NCI-H226 (cell line): Measurements from ENCODE around the gene GATAD2A.

ENCODE experiments used
- DNase-seq: peaks from one replicate; pipeline ENCODE4 v3.0.0-alpha.2; 2015

GATAD2A gene

DNA sequence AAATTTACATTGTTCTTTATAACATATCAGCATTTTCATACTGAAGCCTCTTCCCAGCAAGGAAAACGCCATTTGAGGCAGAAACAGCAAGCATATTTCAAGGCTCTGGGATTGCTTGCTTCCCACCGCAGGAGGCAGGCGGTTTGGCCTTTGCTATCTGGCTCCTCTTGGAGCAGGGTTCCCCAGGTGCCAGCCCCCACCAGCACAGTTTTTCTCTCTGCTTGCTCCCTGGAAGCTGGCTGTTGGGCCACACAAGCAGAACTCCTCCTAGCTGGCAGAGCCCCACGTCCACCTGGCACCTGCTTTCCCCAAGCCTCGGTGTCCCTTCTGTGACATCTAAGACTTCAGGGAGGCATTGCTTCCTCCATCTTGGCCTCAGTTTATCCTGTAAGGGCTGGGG lies 16.7 kb downstream of the GATAD2A start:
- DNase-seq, result no peak

- no peak for DNase-seq
These were observed 17.8 kb downstream of the GATAD2A start for GRCh38 chr19:19423322-19423721.

DNA sequence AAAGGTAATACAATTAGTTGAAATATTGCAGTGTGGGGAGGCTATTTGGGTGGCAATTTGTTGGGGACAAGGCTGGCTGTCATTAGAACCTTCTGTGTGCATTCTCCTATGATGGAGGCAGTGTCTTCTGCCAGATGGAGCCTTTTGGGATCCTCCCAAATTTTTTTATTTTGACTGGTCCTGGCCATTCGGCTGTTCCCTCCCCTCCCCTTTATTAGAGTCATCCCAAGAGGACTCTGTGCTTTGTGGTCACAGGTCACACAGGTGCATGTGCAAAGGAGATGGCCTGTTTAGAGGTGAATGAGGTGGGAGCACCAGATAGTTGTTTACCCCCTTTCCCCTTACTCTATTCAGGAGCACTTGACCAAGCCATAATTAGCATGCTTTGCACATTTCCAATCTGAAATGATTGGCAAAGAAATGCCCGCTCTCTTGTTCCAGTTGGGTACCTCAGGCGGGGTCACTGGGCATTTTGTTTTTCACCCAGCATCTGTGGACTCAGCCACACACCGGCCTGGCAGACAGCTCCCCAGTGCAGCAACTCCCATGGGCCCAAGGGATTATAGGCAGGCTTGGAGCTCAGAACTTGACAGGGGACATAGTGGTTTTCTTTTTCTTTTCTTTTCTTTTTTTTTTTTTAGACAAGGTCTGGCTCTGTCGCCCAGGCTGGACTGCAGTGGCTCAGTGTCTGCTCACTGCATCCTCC lies 19.8 kb downstream of the GATAD2A start:
- no peak for DNase-seq

DNA sequence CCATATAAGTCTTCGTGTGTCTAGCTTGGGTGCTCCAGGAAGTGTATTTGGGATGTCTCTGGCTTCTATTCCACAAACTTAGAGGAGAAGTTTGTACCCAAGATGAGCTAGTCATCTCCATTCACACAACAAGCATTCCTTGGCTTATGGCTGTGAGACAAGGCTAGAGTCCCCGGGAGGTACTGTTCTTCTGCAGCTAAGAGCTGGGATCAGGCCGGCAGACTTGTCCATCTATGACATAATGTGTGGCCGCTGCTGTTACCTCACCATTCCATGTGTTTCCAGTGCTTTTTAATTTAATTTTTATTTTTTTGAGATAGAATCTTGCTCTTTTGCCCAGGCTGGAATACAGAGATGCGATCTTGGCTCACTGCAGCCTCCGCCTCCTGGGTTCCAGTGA lies 20.7 kb downstream of the GATAD2A start:
- DNase-seq, result no peak

DNA sequence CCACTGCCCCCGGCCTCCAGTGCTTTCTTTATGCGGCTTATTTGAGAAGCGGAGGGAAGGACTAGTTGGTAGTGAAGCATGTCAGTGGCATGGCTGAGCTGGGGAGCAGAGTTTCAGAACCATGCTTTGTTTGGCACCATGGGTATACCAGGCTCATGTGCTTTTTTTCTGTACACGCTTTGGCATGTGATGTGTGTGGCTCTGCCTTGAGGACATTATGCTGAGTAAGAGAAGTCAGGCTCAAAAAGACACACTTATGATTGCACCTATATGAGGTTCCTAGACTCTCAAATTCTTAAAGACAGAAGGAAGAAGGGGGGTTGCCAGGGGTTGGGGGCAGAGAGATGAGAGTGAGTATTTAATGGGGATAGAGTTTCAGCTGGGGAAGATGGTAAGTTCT lies 21.3 kb downstream of the GATAD2A start:
- DNase-seq, result no peak

DNA sequence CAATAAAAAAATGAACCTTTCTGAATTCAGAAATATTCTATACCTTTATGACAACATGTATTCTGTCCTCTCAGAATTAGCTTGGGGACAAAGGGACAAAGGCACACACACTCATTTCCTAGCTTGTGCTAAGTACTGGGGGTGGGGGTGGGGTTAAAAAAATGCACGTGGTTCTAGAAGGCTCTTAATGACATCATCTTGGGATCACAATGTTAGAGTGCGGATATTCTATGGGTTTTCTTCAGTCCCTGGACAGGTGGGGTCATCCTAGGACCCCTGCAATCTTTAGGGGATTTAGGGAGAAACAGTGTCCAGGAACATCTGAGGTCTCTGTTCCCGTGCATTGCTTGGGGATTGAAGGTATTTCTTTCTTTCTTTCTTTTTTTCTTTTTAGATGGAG lies 21.8 kb downstream of the GATAD2A start:
- DNase-seq, result no peak

- DNase-seq, result no peak
These were observed 22.5 kb downstream of the GATAD2A start for GRCh38 chr19:19427944-19428343.

GRCh38 chr19:19428746-19429145 lies 23.3 kb downstream of the GATAD2A start:
- DNase-seq, result no peak

GRCh38 chr19:19429361-19429760 lies 23.9 kb downstream of the GATAD2A start:
- no peak for DNase-seq

GRCh38 chr19:19432732-19433131 lies 27.3 kb downstream of the GATAD2A start:
- no peak for DNase-seq

GRCh38 chr19:19433666-19434213 lies 28.3 kb downstream of the GATAD2A start:
- no peak for DNase-seq

- no peak for DNase-seq
These were observed 29.1 kb downstream of the GATAD2A start for GRCh38 chr19:19434483-19435045.

DNA sequence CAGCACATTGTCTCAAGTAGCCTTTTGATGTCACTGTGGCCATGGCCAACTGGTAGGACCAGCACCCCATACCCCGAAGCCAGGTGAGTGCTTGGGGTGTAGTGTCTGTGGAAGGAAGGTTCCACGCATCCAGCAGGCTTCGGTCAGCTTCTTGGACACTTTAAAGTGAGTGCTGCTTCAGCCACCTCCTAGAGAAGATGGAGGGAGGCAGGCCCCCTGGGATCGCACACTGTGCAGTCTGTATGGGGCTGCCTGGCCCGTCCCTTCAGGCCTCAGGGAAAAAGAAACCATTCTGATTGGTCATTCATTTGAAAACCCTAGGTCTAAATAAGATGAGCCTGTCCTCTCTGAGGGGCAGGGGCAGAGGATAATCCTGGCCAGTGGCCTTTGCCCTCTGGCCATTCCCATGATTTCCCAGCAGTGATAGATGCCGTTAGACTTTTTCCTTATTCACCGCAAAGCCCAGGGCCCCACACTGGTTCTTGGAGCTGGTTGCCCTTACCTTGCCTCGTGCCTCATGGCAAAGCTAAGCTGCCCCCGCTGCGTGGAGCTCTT lies 30.7 kb downstream of the GATAD2A start:
- DNase-seq, result no peak

DNA sequence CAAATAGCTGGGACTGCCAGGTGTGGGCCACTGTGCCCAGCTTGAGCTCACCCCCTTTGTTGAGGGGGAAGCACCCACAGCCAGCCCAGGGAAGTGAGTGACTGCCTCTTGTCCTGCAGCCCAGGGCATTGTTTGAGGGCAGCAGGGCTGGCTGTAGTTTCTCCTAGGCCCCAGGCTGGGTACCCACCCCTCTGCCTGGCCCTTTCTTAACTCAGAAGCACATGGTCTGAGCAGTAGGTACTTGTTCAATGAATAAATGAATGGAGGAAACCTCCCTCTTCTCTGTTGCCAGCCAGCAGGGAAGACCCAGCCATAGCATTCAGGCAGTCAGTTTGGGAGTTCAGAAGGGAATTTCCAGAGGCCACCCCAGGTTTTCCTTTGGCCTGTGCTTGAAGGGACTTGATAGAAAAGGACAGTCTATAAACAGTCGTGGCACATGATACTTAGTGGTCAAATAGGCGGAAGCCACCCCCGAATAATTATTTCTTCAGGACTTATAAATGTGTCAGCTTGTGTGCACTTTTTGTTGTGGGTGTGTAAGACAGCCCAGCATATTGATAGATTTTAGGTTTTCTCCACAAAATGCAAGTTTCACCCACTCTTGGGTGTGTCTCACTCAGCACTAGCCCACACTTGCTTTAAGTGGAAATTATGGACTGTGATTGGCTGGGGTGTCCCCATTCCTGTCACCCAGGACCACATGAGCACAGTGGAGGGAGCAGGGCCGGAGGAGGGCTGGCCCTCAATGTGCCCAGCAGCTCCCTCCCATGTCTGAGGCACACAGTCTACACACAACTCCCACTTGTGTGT lies 33.1 kb downstream of the GATAD2A start:
- DNase-seq, result no peak

DNA sequence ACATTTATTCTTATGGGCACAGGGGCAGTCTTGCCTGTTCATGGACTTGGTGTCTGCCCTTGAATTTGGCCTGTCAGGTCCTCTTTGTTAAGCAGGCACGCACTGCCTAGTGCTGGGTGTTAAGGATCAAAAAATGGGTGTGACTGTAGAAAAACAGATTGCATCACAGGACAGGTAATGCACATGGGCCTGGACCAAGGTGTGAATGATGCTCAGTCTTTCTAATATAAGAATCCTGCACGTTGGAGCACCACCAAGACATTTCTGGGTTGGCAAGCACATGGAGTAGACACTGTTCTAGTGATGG lies 33.7 kb downstream of the GATAD2A start:
- no peak for DNase-seq

DNA sequence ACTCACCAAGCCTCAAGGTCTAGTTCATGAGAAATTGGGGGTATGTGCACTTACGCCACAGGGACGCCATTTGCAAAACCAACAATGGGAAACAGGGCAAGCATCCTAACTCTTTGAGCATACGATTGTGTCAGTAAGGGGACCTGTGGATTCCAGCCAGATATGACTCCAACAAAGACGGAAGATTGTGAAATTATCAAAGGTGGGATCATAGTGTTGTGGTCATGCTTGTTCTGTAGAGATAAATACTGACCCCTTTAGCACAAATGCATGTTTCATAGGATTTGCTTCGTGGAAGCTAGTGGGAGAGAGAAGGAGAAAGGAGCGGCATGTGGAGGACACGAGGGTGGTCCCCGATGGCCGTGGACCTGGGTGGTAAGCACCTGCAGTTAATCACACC lies 37.8 kb downstream of the GATAD2A start:
- DNase-seq, result no peak

GRCh38 chr19:19443902-19444680 lies 38.6 kb downstream of the GATAD2A start:
- DNase-seq, result no peak

DNA sequence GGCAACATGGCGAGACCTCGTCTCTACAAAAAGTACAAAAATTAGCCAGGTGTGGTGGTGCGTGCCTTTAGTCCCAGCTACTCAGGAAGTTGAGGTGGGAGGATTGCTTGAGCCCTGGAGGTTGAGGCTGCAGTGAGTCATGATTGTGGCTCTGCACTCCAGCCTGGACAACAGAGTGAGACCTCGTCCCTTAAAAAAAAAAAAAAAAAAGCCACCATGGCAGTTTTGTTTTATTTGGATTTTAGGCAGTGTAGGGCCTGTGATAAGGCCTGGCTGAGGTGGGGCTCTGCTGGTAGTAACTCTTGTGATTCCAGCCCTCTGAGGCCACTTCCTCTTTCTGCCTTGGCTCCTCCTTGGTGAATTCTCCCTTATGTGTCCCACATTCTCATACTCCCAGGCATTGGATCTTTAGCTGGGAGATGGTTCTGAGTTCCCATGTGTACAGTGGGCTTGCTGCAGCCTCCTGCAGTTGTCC lies 39.2 kb downstream of the GATAD2A start:
- DNase-seq, result peak; percentile 29

DNA sequence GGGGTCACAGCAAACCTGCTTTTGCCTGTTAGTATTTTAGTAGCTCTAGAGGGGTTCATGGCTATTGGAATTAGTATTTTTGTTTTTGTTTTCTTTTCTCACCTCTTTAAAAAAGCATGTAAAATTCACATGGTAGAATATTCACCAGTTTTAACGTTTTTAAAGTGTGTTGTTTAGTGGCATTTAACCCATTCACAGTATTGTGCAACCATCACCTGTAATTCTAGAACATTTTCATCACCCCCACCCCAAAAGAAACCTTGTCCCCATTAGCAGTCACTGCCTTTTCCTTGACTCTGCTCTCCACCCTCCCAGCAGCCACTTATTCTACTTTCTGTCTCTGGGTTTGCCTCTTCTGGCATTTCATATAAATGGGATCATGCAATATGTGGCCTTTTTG lies 39.8 kb downstream of the GATAD2A start:
- no peak for DNase-seq

- no peak for DNase-seq
These were observed 40.5 kb downstream of the GATAD2A start for GRCh38 chr19:19445911-19446361.

GRCh38 chr19:19446655-19447437 lies 41.4 kb downstream of the GATAD2A start:
- DNase-seq, result no peak
